ENCODE results near the gene TFB1M. TPM values are rescaled to one million over a fixed set of nuclear protein-coding genes. Genes with fewer than 3 reads are reported as not detected.
"Not testable (repeated sequence)": the region's sequence is repeated elsewhere in the genome, so short reads cannot be mapped to it uniquely, and the experiment has no call there.

Gene TFB1M
- total and polyA plus RNA-seq, 4 donors: 9.7 to 27.9 (median 19.0) TPM

DNA sequence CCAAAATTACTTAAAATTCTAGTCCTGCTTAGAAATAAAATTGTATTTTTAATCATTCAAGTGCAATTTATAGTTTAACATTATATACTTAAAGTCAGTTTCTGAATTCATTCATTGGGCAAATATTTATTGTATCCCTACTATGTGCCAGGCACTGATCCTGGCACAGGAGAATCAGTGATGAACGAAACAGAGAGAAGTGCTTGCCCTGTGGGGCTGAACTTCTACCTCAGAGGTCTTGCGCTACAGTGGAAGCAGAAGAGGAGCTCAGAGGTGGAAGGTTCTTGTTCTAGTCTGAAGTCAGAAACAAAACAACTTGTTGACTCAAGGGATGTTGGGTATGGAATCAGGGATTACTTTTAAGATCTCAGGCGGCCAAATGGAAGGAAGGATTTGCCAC lies 44.5 kb downstream of the TFB1M start:
- H3K36me3 ChIP-seq (ENCODE audit: control insufficient read depth in 4 of 4, insufficient read depth in 4 of 4, low read length in 4 of 4): peaks cover 0 to 4% (median under 1%) of the 10 kb centered on the region in 4 donors

DNA sequence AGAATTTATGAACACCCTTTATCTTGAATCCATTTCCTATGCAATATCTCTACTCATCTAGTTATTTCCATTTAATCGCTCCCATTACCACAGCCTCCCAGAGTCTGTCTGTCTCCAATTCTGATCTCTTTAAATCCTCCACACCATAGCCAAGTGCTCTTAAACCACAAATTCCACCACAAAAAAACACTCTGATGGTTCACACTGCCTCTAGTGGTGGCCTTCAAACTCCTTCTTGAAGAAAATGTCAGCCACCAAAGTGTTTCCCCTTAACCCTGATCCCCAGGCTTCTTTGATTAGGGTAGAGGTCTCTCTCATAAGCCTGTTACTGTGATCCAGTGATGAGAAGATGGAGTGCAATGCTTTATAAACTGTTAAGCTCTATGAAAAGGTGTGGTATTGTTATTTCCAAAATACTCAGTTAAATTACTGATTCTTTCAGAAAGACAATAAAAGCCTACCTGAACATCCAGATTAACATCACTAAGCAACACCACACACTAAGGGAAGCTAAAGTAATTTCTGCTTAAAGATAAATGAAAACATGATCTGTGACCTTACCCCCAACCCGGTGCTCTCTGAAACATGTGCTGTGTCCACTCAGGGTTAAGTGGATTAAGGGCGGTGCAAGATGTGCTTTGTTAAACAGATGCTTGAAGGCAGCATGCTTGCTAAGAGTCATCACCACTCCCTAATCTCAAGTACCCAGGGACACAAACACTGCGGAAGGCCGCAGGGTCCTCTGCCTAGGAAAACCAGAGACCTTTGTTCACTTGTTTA lies 46.0 kb downstream of the TFB1M start:
- not testable (repeated sequence) for H3K27me3 ChIP-seq (ENCODE audit: control insufficient read depth in 3 of 3, insufficient read depth in 3 of 3, low read length in 2 of 3); H3K9ac ChIP-seq (ENCODE audit: insufficient read depth in 1 of 2, low read length in 2 of 2); H3K9me3 ChIP-seq (ENCODE audit: control insufficient read depth in 4 of 4, insufficient read depth in 3 of 4, low read length in 3 of 4); H3K4me3 ChIP-seq; H3K36me3 ChIP-seq (ENCODE audit: control insufficient read depth in 4 of 4, insufficient read depth in 4 of 4, low read length in 4 of 4); ATAC-seq (ENCODE audit: insufficient read depth, low FRiP score); DNase-seq
- H3K27ac ChIP-seq (ENCODE audit: low read depth in 1 of 2, low read length in 1 of 2): peak overlapping the region in 1 of 2 donors; percentile 69
- H3K4me1 ChIP-seq (ENCODE audit: control insufficient read depth in 5 of 5, insufficient read depth in 5 of 5, low read length in 5 of 5): peaks cover 0 to 37% (median 4%) of the 10 kb centered on the region in 5 donors
- WGBS, 2 donors: 84 to 88% methylated on average over 3 of the region's 5 CpGs

More for the DNA sequence above, 44.5 kb downstream of the TFB1M start:
- TF ChIP-seq, protein P1, sequence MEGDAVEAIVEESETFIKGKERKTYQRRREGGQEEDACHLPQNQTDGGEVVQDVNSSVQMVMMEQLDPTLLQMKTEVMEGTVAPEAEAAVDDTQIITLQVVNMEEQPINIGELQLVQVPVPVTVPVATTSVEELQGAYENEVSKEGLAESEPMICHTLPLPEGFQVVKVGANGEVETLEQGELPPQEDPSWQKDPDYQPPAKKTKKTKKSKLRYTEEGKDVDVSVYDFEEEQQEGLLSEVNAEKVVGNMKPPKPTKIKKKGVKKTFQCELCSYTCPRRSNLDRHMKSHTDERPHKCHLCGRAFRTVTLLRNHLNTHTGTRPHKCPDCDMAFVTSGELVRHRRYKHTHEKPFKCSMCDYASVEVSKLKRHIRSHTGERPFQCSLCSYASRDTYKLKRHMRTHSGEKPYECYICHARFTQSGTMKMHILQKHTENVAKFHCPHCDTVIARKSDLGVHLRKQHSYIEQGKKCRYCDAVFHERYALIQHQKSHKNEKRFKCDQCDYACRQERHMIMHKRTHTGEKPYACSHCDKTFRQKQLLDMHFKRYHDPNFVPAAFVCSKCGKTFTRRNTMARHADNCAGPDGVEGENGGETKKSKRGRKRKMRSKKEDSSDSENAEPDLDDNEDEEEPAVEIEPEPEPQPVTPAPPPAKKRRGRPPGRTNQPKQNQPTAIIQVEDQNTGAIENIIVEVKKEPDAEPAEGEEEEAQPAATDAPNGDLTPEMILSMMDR (IDR thresholded peaks at IDR 0.05; ENCODE audit: control extremely low read depth, extremely low read depth): no peak
- ATAC-seq (ENCODE audit: insufficient read depth, low FRiP score) (no peak), DNase-seq (no peak)
- WGBS, 2 donors: 66 to 78% methylated on average over 3 of the region's 3 CpGs
- Histone ChIP-seq H3K27me3 (ENCODE audit: control insufficient read depth in 3 of 3, insufficient read depth in 3 of 3, low read length in 2 of 3) (no peaks in the 10 kb centered on the region), H3K4me3 (no peak overlapping the region), H3K9ac (ENCODE audit: insufficient read depth in 1 of 2, low read length in 2 of 2) (no peak overlapping the region), H3K27ac (ENCODE audit: low read depth in 1 of 2, low read length in 1 of 2) (no peak overlapping the region), H3K9me3 (ENCODE audit: control insufficient read depth in 4 of 4, insufficient read depth in 3 of 4, low read length in 3 of 4) (no peaks in the 10 kb centered on the region), H3K4me1 (ENCODE audit: control insufficient read depth in 5 of 5, insufficient read depth in 5 of 5, low read length in 5 of 5) (peaks cover 0 to 45% (median 10%) of the 10 kb centered on the region in 5 donors)

DNA sequence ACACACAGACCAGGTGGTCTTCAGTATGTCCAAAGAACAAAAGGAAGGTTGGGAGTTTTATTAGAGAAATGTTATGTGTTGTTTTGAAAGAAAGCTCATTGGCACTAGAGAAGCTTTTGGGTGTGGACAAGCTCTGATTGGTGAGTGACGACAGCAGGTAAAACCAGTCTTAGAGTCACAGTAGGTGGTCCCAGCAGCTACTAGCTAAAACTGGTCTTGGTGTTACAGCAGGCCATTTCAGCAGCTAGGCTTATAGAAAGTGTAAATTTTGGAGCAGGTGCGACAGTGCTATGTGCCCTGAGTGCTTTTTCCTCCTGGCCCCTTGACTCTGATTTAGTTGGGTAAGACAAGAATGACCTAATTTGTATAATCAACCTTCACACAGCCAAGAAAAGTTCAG lies 46.9 kb downstream of the TFB1M start:
- ATAC-seq (ENCODE audit: insufficient read depth, low FRiP score): no peak
- no peak for DNase-seq
- no peak overlapping the region for H3K4me3 ChIP-seq
- no peak overlapping the region for H3K9ac ChIP-seq (ENCODE audit: insufficient read depth in 1 of 2, low read length in 2 of 2)
- H3K9me3 ChIP-seq (ENCODE audit: control insufficient read depth in 4 of 4, insufficient read depth in 3 of 4, low read length in 3 of 4): no peaks in the 10 kb centered on the region
- no peak overlapping the region for H3K27ac ChIP-seq (ENCODE audit: low read depth in 1 of 2, low read length in 1 of 2)
- H3K36me3 ChIP-seq (ENCODE audit: control insufficient read depth in 4 of 4, insufficient read depth in 4 of 4, low read length in 4 of 4): peaks cover 0 to 4% (median 2%) of the 10 kb centered on the region in 4 donors
- 94 to 95% methylated on average over 2 of the region's 2 CpGs for WGBS, 2 donors
- peaks cover 0 to 30% (median 4%) of the 10 kb centered on the region in 5 donors for H3K4me1 ChIP-seq (ENCODE audit: control insufficient read depth in 5 of 5, insufficient read depth in 5 of 5, low read length in 5 of 5)
- H3K27me3 ChIP-seq (ENCODE audit: control insufficient read depth in 3 of 3, insufficient read depth in 3 of 3, low read length in 2 of 3): no peaks in the 10 kb centered on the region
- TF ChIP-seq, protein P1 (IDR thresholded peaks at IDR 0.05; ENCODE audit: control extremely low read depth, extremely low read depth): no peak

DNA sequence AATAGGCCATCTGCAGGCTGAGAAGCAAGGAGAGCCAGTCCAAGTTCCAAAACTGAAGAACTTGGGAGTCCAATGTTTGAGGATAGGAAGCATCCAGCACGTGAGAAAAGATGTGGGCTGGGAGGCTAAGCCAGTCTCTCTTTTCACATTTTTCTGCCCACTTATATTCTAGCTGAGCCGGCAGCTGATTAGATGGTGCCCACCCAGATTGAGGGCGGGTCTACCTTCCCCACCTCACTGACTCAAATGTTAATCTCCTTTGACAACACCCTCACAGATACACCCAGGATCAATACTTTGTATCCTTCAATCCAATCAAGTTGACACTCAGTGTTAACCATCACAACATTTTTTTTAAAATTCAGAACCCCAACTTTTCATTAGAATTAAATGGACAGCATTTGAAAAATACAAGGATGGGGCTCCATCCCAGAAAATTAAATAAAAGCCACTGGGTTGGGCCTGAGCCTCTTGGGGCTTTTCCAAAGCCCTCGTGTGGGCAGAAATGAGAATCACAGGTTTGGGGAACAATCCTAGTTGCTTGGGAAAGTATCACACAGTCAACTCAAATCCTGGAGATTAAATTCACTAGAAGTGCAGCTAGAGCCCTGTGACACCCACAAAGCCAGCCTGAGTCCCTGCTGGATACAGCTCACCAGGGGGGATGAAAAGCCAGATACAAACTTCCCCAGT lies 48.3 kb downstream of the TFB1M start:
- H3K4me1 ChIP-seq (ENCODE audit: control insufficient read depth in 5 of 5, insufficient read depth in 5 of 5, low read length in 5 of 5): peaks cover 3 to 17% (median 5%) of the 10 kb centered on the region in 5 donors
- H3K9me3 ChIP-seq (ENCODE audit: control insufficient read depth in 4 of 4, insufficient read depth in 3 of 4, low read length in 3 of 4): peaks cover 0 to 2% (median 0%) of the 10 kb centered on the region in 4 donors
- ATAC-seq (ENCODE audit: insufficient read depth, low FRiP score) (no peak), DNase-seq (no peak)
- H3K4me3 ChIP-seq: no peak overlapping the region
- H3K27me3 ChIP-seq (ENCODE audit: control insufficient read depth in 3 of 3, insufficient read depth in 3 of 3, low read length in 2 of 3): no peaks in the 10 kb centered on the region
- WGBS, 2 donors: 93 to 97% methylated on average over 4 of the region's 4 CpGs
- H3K36me3 ChIP-seq (ENCODE audit: control insufficient read depth in 4 of 4, insufficient read depth in 4 of 4, low read length in 4 of 4): peaks cover 0 to 3% (median under 1%) of the 10 kb centered on the region in 4 donors
- no peak overlapping the region for H3K9ac ChIP-seq (ENCODE audit: insufficient read depth in 1 of 2, low read length in 2 of 2)
- TF ChIP-seq, protein P1 (IDR thresholded peaks at IDR 0.05; ENCODE audit: control extremely low read depth, extremely low read depth): no peak
- no peak overlapping the region for H3K27ac ChIP-seq (ENCODE audit: low read depth in 1 of 2, low read length in 1 of 2)

All from lung (tissue), 12 donors.